Measurements from ENCODE around the gene SS18L1.
A peak's percentile ranks its signal among the peaks of the same experiment; 100 is the strongest.

SS18L1 gene

GRCh38 chr20:62198496-62198895 is 54.9 kb downstream of the SS18L1 start:
- no peak for DNase-seq

GRCh38 chr20:62198931-62199330 is 55.4 kb downstream of the SS18L1 start:
- no peak for DNase-seq

- no peak for DNase-seq
Observed at GRCh38 chr20:62200491-62201172, 57.1 kb downstream of the SS18L1 start.

DNA sequence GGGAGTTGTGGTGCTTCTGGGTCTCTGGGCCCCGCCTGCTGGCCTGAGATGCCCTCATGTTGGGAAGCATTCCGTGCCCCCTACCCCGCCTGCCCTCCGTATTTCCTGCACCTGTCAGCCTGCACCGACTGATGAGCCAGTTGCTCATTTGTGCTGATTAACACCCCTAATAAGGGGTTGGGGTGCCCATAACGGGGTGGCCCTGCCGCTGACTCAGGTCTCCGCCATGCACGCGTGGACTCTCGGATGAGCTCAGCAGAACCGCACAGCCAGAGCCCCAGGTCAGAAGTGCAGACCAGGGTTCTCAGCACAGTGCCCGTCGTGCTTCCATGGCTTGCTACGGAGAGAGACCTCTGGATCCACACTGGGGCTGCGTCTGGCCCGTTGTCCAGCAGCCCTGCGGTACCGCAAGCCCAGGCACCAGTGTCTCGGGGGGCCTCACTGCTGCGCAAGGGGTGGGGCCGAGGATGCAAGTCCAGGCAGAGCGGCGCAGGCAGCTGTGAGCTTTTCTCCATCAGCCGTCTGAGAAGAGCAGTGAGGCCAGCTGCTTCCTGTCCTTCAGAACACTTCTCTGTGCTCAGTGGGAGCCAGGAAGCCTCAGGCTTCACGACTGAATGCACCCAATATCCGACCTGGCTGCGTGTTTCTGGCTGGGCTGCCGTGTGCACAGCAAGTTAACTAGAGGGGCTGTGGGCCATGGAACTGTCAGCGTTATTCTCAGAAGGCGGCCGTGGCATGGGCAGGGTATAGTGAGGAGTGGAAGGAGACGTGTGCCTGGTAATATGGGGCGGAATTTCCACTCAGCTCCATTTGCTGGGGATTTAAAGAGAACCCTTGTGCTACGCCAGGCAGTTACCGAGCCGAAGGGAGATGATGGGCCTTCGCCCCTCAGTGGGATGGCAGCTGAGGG is 57.9 kb downstream of the SS18L1 start:
- no peak for DNase-seq

- no peak for DNase-seq
Observed at GRCh38 chr20:62202083-62202395, 58.5 kb downstream of the SS18L1 start.

- DNase-seq: no peak
Observed at GRCh38 chr20:62202676-62203377, 59.3 kb downstream of the SS18L1 start.

DNA sequence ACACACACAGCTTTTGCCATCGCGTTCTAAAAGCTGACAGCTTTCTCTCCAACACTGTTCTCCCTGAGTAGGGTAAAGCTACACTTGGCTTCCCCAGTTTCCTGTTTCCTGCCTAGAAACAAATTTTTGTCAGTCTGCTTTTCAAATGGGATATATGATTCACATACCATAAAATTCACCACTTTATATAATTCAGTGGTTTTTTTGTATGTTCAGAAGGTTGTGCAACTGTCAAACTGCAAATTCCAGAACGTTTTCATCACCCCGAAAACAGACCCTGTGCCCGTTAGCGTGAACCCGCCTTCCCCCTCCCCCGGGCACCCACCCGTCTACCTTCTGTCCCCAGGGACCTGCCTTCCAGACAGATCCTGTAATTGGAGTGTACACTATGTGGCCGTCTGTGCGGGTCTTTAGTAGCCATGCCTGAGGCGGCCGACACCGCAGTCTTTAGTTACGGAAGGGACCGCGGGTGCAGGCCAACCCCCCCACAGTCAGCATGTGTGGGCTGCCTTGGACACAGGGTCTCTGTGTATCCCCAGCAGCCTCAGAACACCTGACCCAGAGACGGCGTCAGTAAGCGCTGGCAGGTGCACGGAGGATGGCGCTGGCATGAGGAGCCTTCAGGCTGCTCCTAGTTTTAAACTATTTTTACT is 59.9 kb downstream of the SS18L1 start:
- DNase-seq: no peak

GRCh38 chr20:62205618-62206387 is 62.2 kb downstream of the SS18L1 start:
- no peak for DNase-seq

DNA sequence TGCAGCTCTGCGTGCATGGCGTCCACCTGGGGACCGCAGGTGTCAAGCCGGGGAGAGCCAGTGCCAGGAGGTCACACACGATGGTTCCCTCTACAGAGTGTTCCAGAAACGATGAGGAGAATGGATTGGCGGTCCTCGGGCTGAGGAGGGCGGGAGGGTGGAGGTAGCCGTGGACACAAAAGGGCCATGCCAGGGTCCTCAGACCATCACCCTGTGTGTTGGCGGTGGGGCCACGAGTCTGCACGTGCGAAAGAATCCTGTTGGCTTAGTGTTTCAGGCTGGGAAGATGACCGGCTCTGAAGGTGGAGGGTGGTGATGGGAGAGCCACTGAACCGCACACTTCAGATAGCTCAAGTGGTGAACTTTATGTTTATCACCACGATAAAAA is 62.8 kb downstream of the SS18L1 start:
- DNase-seq: no peak

DNA sequence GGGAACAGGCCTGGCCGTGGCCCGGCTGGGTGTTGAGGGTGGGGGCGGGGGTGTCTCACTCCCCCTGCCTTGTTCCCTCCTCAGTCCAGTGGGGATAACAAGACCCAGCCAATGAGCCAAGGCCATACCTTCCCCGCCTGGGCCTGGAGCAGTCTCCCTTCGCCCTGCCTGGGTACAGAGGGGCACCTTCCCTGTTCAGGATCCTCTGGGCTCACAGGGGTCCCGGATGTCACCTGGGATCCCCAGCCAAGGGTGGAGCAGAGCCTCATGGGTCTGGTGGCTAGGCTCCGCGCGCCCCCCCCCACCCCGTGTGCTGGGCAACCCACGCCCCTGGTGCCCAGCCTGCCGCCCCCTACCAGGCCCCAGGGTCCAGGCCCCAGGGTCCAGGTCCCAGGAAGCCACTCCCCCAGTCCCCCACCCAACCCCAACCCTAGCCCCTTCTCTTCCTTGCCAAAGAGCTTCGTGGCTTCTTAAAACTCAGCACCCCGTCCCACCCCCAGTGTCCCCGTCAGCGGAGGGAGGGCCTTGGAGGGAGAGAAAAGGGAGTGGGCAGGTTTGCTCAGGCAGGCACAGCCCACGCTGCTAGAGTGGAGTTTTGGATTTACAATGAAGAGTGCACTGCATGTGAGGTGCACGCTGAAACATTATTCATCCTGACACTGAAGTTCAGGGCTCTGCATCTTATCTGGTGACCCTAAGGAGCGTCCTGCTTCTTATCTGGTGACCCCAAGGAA is 64.7 kb downstream of the SS18L1 start:
- DNase-seq: no peak

- DNase-seq: no peak
Observed at GRCh38 chr20:62208795-62209755, 65.5 kb downstream of the SS18L1 start.

- no peak for DNase-seq
Observed at GRCh38 chr20:62209850-62210495, 66.4 kb downstream of the SS18L1 start.

DNA sequence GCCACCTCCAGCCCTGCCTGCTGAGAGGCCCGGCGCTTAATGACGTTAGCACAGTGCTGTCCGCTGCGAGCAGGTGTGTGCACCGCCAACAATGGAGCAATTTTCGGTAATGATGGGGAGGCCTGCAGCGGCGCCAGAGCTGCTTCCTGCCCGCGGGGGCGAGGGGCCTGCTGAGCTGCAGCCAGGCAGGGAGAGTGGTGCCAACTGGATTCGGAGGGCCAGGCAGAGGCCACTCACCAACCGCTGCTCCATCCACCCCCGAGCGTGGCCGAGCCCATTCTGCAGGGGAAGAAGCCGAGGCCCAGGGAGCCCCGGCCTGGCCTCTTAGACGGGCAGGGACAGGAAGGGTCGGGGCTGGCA is 66.9 kb downstream of the SS18L1 start:
- peak; percentile 80 for DNase-seq

- DNase-seq: no peak
Observed at GRCh38 chr20:62211216-62211615, 67.6 kb downstream of the SS18L1 start.

DNA sequence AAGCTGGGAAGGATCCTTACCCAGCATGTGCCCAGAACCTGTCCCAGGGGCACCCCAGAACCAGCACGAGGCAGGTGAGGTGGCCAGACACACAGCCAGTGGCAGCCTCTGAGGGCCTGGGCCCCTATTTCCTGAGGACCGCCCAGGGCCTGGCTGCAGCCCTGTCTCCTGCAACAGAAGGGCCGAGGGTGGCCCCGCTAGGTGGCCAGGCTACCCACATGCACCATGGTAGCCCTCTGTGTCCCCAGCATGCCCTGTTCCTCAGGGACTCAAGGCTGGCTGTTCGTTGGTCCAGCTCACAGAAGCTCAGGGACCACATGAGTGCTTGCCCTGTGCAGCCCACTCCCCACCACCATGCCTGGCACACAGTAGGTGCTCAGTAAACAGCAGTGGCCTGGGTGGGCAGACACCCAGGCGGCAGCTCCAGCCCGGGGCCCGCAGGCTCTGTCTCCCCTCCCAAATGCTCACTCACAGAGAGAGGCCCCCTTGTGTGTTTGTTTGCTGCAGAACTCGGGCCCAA is 68.3 kb downstream of the SS18L1 start:
- no peak for DNase-seq

DNA sequence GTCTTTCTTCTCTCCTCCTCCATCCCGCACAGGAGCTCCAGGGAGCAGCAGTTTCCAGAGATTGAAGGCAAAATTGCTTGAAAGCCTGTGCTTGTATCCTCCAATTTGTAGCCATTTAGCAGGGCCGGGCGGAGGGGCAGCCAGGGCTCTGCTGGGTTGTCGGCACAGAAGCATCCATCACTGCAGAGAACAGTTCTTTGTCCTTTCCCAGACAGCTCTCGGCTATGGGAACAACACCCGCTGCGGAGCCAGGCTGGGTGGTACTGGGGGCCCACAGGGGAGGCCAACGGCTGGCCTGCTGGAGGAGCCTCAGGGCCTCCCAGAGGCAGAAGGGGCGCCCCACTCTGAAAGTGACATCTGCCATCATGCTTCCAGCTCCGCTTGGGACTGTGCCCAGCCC is 68.7 kb downstream of the SS18L1 start:
- no peak for DNase-seq

DNA sequence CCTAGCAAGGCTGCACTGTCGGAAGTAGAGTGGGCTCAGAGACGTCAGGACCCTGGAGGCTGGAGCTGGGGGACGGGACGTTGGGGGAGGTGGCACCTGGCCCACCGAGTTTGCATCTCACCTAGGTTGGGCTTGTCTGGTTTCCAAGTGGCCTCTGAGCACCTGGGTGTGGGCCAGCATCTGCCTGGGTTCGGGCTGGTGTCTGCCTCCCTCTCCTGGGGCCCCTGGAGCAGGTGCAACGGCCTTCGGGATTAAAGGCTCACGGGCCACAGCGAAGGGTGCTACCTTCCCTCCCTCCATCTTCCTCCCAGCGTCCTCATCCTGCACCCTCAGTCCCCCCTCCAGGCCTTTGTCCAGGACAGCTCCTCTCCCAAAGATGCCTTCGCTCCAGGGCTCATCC is 70.5 kb downstream of the SS18L1 start:
- no peak for DNase-seq

- no peak for DNase-seq
Observed at GRCh38 chr20:62215020-62215990, 71.7 kb downstream of the SS18L1 start.

Measured in NCI-H1417 treated with DMSO at 0.1 percent for 48 hours (cell line).